ENCODE measurements around the gene DLG1. TPM values are rescaled to one million over a fixed set of nuclear protein-coding genes. Genes with fewer than 3 reads are reported as not detected.

The DLG1 gene
- total and polyA plus RNA-seq, 2 of the 4 experiments (the other 2 are of a cell fraction): 21.2 to 57.7 TPM

DNA sequence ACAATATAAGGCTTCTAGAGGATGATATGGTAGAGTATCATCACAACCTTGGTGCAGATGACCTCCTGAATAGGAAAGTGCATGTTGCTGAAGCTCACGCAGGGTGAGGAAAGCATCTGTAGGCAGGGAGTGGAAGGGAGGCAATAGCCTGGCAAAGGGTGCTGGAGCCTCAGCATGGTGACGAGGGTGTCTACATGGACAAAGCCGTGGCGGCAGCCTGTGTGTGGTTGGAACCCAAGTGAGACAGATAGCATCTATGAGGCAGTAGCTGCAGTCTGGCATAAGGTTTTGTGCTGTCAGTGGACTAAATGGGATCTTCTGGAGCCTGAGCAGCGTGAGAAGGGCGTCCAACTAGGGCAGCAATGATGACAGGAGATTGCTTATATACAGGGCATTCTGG lies 132.5 kb downstream of the DLG1 start:
- H4K8ac ChIP-seq (ENCODE audit: low read depth in 2 of 2, low read length in 2 of 2): no peak overlapping the region
- H4K5ac ChIP-seq (ENCODE audit: low read depth, low read length): no peak overlapping the region
- H3K79me1 ChIP-seq (ENCODE audit: low read depth in 1 of 2, low read length in 2 of 2): peaks cover 21 to 32% of the 10 kb centered on the region in 2 experiments; a peak in 3 of 4 replicates
- H2BK20ac ChIP-seq (ENCODE audit: low read depth, low read length): no peak overlapping the region
- peaks cover 2% of the 10 kb centered on the region; the same call in 1 of the 2 replicates for H3K36me3 ChIP-seq (ENCODE audit: control insufficient read depth, insufficient read depth, low read length)
- H3K4ac ChIP-seq (ENCODE audit: low read depth, low read length): no peak overlapping the region
- no peak overlapping the region for H2AK9ac ChIP-seq (replicated peaks; ENCODE audit: low read depth, low read length, poor library complexity)
- dilution Hi-C loops (cut with HindIII; ENCODE audit: low sequenced_read_pairs, unreplicated experiment) (no loop called here), intact Hi-C loops (cut with micrococcal nuclease) (no loop called here), in situ Hi-C loops (cut with MboI; ENCODE audit: low sequenced_read_pairs) (no loop called here)
- H3K18ac ChIP-seq (ENCODE audit: low read depth, low read length): no peak overlapping the region
- H3K4me1 ChIP-seq (ENCODE audit: control insufficient read depth, insufficient read depth, low read length): peaks cover 2% of the 10 kb centered on the region; the same call in 1 of the 2 replicates
- H3K56ac ChIP-seq (ENCODE audit: extremely low read depth, insufficient read depth, low read length): no peak overlapping the region
- no peak overlapping the region for H3K4me3 ChIP-seq (ENCODE audit: insufficient read depth, low read depth, low read length)
- no peak overlapping the region for H3K23ac ChIP-seq (ENCODE audit: low read depth, low read length)
- H3K9ac ChIP-seq (ENCODE audit: low read depth, low read length): no peak overlapping the region
- no peak overlapping the region for H2AFZ ChIP-seq (replicated peaks; ENCODE audit: low read length, poor library complexity)
- no peaks in the 10 kb centered on the region for H3K27me3 ChIP-seq (ENCODE audit: control insufficient read depth, insufficient read depth, low read length)
- ChIA-PET CTCF (no interaction called here), POLR2A (ENCODE audit: unreplicated experiment) (no interaction called here)
- no peak overlapping the region for H3K14ac ChIP-seq (replicated peaks; ENCODE audit: low read depth, low read length)
- H2BK120ac ChIP-seq (ENCODE audit: low read depth, low read length): no peak overlapping the region
- DNase-seq (no peak), ATAC-seq (ENCODE audit: low read depth) (no peak)
- peaks cover 6% of the 10 kb centered on the region; the same call in 1 of the 2 replicates for H3K9me1 ChIP-seq (ENCODE audit: insufficient read depth, low read length)
- H3K27ac ChIP-seq (ENCODE audit: insufficient read depth, low read length): no peak overlapping the region
- 100% methylated on average over 4 of the region's 6 CpGs; no CpG with 5 or more reads in 1 of the 2 experiments for WGBS, 2 experiments (ENCODE audit: extremely low coverage in 2 of 2, insufficient read length in 1 of 2)
- H2BK15ac ChIP-seq (ENCODE audit: low read depth, low read length): no peak overlapping the region
- BruUV-seq (replicated peaks): no TSS peak
- H4K20me1 ChIP-seq (ENCODE audit: insufficient read depth, low read length): peaks cover 7% of the 10 kb centered on the region; the same call in 1 of the 2 replicates
- no peak overlapping the region for H2BK5ac ChIP-seq (ENCODE audit: low read depth, low read length, poor library complexity, severe bottlenecking)
- H2AK5ac ChIP-seq (ENCODE audit: low read depth, low read length): no peak overlapping the region
- no peaks in the 10 kb centered on the region for H3K9me3 ChIP-seq (ENCODE audit: control insufficient read depth, insufficient read depth, low read length)
- H3K4me2 ChIP-seq (ENCODE audit: low read depth, low read length): no peak overlapping the region
- H4K91ac ChIP-seq (ENCODE audit: insufficient read depth, low read depth, low read length): no peak overlapping the region
- TF ChIP-seq MAZ (IDR thresholded peaks at IDR 0.05; ENCODE audit: borderline replicate concordance, low read depth, low read length) (no peak), RCOR1 (IDR thresholded peaks at IDR 0.05; ENCODE audit: insufficient replicate concordance, low read length) (no peak), MXI1 (IDR thresholded peaks at IDR 0.05; ENCODE audit: borderline replicate concordance, low read depth, low read length) (no peak), SMC3 (IDR thresholded peaks at IDR 0.05; ENCODE audit: low read depth, low read length) (no peak), POLR2A (IDR thresholded peaks at IDR 0.05; ENCODE audit: low read depth, low read length) (no peak), CEBPB (IDR thresholded peaks at IDR 0.05; ENCODE audit: low read depth, low read length) (no peak)
- TF ChIP-seq, protein P1, sequence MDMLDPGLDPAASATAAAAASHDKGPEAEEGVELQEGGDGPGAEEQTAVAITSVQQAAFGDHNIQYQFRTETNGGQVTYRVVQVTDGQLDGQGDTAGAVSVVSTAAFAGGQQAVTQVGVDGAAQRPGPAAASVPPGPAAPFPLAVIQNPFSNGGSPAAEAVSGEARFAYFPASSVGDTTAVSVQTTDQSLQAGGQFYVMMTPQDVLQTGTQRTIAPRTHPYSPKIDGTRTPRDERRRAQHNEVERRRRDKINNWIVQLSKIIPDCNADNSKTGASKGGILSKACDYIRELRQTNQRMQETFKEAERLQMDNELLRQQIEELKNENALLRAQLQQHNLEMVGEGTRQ (IDR thresholded peaks at IDR 0.05; ENCODE audit: low read depth, low read length): no peak

Measured in IMR-90 (cell line).